Left ventricle myocardium superior (tissue), 1 donor: ENCODE measurements around the gene LHX6. TPM values are rescaled to one million over a fixed set of nuclear protein-coding genes. Genes with fewer than 3 reads are reported as not detected.

Experiments
- ATAC-seq: fragments of 200-7000 bp; cut with Tn5 transposase; one replicate; pipeline ENCODE4 v1.9.1; 2020; ENCODE audit warnings: mild to moderate bottlenecking, moderate library complexity
- DNase-seq: peaks from one replicate; pipeline ENCODE4 v3.0.0-alpha.2; 2020
- intact Hi-C: fragments of 100-400 bp; cut with micrococcal nuclease; formaldehyde crosslinking; loops from one replicate; pipeline ENCODE4 v1.11.0; 2022
- total RNA-seq: library from RNA; stranded (reverse); fragmentation: NEBNext Ultra II Directional; extraction: Animal tissue kit (Norgen Biotek cat#: 25700); gene quantifications from one replicate; pipeline ENCODE4 v1.2.1, GENCODE V29; 2021
- donor health status: DM: no; HTN: yes; CAD: no; lungs with severe emphysema.

The LHX6 gene
- total RNA-seq, 1 donor from 2014 or later, result 8.0 TPM

GRCh38 chr9:122197882-122198281 is 30.9 kb downstream of the LHX6 start:
- no peak for DNase-seq
- intact Hi-C loops, result no loop called here
- no peak for ATAC-seq

GRCh38 chr9:122197426-122197825 is 31.3 kb downstream of the LHX6 start:
- DNase-seq (no peak), ATAC-seq (no peak)
- intact Hi-C loops, result no loop called here

- DNase-seq (no peak), ATAC-seq (no peak)
- intact Hi-C loops, result no loop called here
Observed at GRCh38 chr9:122195875-122196274, 32.9 kb downstream of the LHX6 start.

- no peak for ATAC-seq
- intact Hi-C loops, result no loop called here
- no peak for DNase-seq
Observed at GRCh38 chr9:122193651-122194050, 35.1 kb downstream of the LHX6 start.

- ATAC-seq, result no peak
- intact Hi-C loops, result no loop called here
- no peak for DNase-seq
Observed at GRCh38 chr9:122192914-122193525, 35.7 kb downstream of the LHX6 start.

- ATAC-seq, result no peak
Observed at GRCh38 chr9:122192261-122192875, 36.4 kb downstream of the LHX6 start.

GRCh38 chr9:122191584-122191983 is 37.2 kb downstream of the LHX6 start:
- ATAC-seq (no peak), DNase-seq (no peak)
- intact Hi-C loops, result no loop called here

More at GRCh38 chr9:122192261-122192875, 36.4 kb downstream of the LHX6 start:
- intact Hi-C loops, result no loop called here
- no peak for DNase-seq

GRCh38 chr9:122190597-122191381 is 38.0 kb downstream of the LHX6 start:
- ATAC-seq, result no peak
- intact Hi-C loops, result no loop called here

GRCh38 chr9:122188369-122188768 is 40.4 kb downstream of the LHX6 start:
- intact Hi-C loops, result no loop called here
- ATAC-seq (no peak), DNase-seq (no peak)

More at GRCh38 chr9:122190597-122191381, 38.0 kb downstream of the LHX6 start:
- DNase-seq, result no peak

- ATAC-seq (no peak), DNase-seq (no peak)
- intact Hi-C loops, result no loop called here
Observed at GRCh38 chr9:122186777-122187470, 41.8 kb downstream of the LHX6 start.

- ATAC-seq (no peak), DNase-seq (no peak)
- intact Hi-C loops, result no loop called here
Observed at GRCh38 chr9:122186301-122186700, 42.5 kb downstream of the LHX6 start.

GRCh38 chr9:122184551-122184950 is 44.2 kb downstream of the LHX6 start:
- DNase-seq (no peak), ATAC-seq (no peak)
- intact Hi-C loops, result no loop called here

- ATAC-seq (no peak), DNase-seq (no peak)
- intact Hi-C loops, result no loop called here
Observed at GRCh38 chr9:122183501-122183900, 45.3 kb downstream of the LHX6 start.

- intact Hi-C loops, result no loop called here
- ATAC-seq, result no peak
Observed at GRCh38 chr9:122180633-122181032, 48.1 kb downstream of the LHX6 start.

GRCh38 chr9:122179690-122180074 is 49.1 kb downstream of the LHX6 start:
- intact Hi-C loops, result no loop called here
- no peak for DNase-seq
- no peak for ATAC-seq

More at GRCh38 chr9:122180633-122181032, 48.1 kb downstream of the LHX6 start:
- DNase-seq, result no peak

- intact Hi-C loops, result no loop called here
Observed at GRCh38 chr9:122179054-122179689, 49.6 kb downstream of the LHX6 start.

GRCh38 chr9:122176916-122177315 is 51.8 kb downstream of the LHX6 start:
- DNase-seq (no peak), ATAC-seq (no peak)
- intact Hi-C loops, result no loop called here

More at GRCh38 chr9:122179054-122179689, 49.6 kb downstream of the LHX6 start:
- no peak for ATAC-seq
- no peak for DNase-seq

- no peak for ATAC-seq
- DNase-seq, result no peak
- intact Hi-C loops, result no loop called here
Observed at GRCh38 chr9:122173670-122174069, 55.1 kb downstream of the LHX6 start.

- no peak for ATAC-seq
- intact Hi-C loops, result no loop called here
- DNase-seq, result no peak
Observed at GRCh38 chr9:122172131-122172530, 56.6 kb downstream of the LHX6 start.
